HepG2 (cell line): ENCODE data around the gene SLC9C2. TPM values are rescaled to one million over a fixed set of nuclear protein-coding genes. Genes with fewer than 3 reads are reported as not detected.
A peak's percentile ranks its signal among the peaks of the same experiment; 100 is the strongest.

Experiments
- BCL3 ChIP-seq: sonication (generic); formaldehyde crosslinking; IDR thresholded peaks from 2 replicates; pipeline ENCODE4 v1.5.1; 2020; ENCODE audit warnings: mild to moderate bottlenecking, missing genetic modification reagents, moderate library complexity
- RCOR2 ChIP-seq: IDR thresholded peaks from 2 replicates; pipeline ENCODE4 v1.6.1; 2016; ENCODE audit warnings: missing biosample characterization, missing genetic modification reagents
- SOX5 ChIP-seq: IDR thresholded peaks from 2 replicates; pipeline ENCODE4 v1.6.1; 2016; ENCODE audit warnings: borderline replicate concordance
- SUZ12 ChIP-seq: fragments of 150-350 bp; IDR thresholded peaks from 2 replicates; pipeline ENCODE4 v1.6.1; 2014; ENCODE audit warnings: low read depth, low read length
- THAP9 ChIP-seq: sonication (generic); formaldehyde crosslinking; IDR thresholded peaks from 2 replicates; pipeline ENCODE4; 2020; ENCODE audit warnings: missing genetic modification reagents, mild to moderate bottlenecking, borderline replicate concordance
- U2AF1 ChIP-seq: fragments of 200-400 bp; formaldehyde crosslinking; optimal IDR thresholded peaks from 2 replicates; pipeline ENCODE3; 2017; ENCODE audit warnings: mild to moderate bottlenecking, low read depth, low read length
- ZBTB7B ChIP-seq: sonication (generic); formaldehyde crosslinking; IDR thresholded peaks from 2 replicates; pipeline ENCODE4 v1.4.0; 2020; ENCODE audit warnings: missing genetic modification reagents
- ZNF337 ChIP-seq: sonication (generic); formaldehyde crosslinking; IDR thresholded peaks from 2 replicates; pipeline ENCODE4 v1.5.1; 2020; ENCODE audit warnings: missing genetic modification reagents, low read depth, mild to moderate bottlenecking, borderline replicate concordance
- ZNF441 ChIP-seq: sonication (generic); formaldehyde crosslinking; IDR thresholded peaks from 2 replicates; pipeline ENCODE4 v1.7.0; 2021; ENCODE audit warnings: missing genetic modification reagents, borderline replicate concordance
- ZNF547 ChIP-seq: sonication (generic); formaldehyde crosslinking; IDR thresholded peaks from 2 replicates; pipeline ENCODE4 v1.5.1; 2020; ENCODE audit warnings: mild to moderate bottlenecking, missing genetic modification reagents
- ZNF549 ChIP-seq: sonication (generic); formaldehyde crosslinking; IDR thresholded peaks from 2 replicates; pipeline ENCODE4 v1.5.0; 2020; ENCODE audit warnings: missing genetic modification reagents
- ZNF609 ChIP-seq: sonication (generic); formaldehyde crosslinking; IDR thresholded peaks from 2 replicates; pipeline ENCODE4 v1.4.0; 2020; ENCODE audit warnings: mild to moderate bottlenecking, missing genetic modification reagents, borderline replicate concordance
- polyA plus RNA-seq, 8 experiments: library from polyadenylated mRNA; depleted of rRNA in 3 of 8; stranded (reverse) in 7 of 8; unstranded in 1 of 8; fragments of >200 nt; fragmentation: Illumina TruSeq in 4 of 8; extraction: Trizol in 4 of 8; gene quantifications; 2 replicates each; pipeline versions ENCODE4 v1.2.1 to v1.2.3, GENCODE V29; 2011 to 2016; ENCODE audit warnings: low read depth in 4 of 8, missing spikeins in 1 of 8, mixed read lengths in 1 of 8; ENCODE audit not compliant: insufficient read depth in 1 of 8
- total RNA-seq, 5 experiments: library from RNA; depleted of rRNA; stranded (reverse); fragments of >200 nt; fragmentation: Illumina TruSeq; extraction: Trizol; gene quantifications; 2 replicates each; pipeline ENCODE4 v1.2.3, GENCODE V29; 2016; ENCODE audit warnings: low read depth in 1 of 5
- TF ChIP-seq, protein P1 (sequence below): sonication (generic); formaldehyde crosslinking; IDR thresholded peaks from 2 replicates; pipeline ENCODE4 v1.4.0; 2020; ENCODE audit warnings: missing genetic modification reagents
- TF ChIP-seq, protein P2 (sequence below): IDR thresholded peaks from 2 replicates; pipeline ENCODE4 v1.6.1; 2012; ENCODE audit warnings: inconsistent platforms
- TF ChIP-seq, protein P3 (sequence below): sonication (generic); formaldehyde crosslinking; conservative IDR thresholded peaks from 2 replicates; pipeline ENCODE4 v1.8.0; 2022; ENCODE audit warnings: missing genetic modification reagents

SLC9C2 gene
- total and polyA plus RNA-seq, 2 of the 13 experiments (the other 11 are each of a cell fraction or from before 2014, with no cell fraction given) = 0.03 TPM; not detected in 1

DNA sequence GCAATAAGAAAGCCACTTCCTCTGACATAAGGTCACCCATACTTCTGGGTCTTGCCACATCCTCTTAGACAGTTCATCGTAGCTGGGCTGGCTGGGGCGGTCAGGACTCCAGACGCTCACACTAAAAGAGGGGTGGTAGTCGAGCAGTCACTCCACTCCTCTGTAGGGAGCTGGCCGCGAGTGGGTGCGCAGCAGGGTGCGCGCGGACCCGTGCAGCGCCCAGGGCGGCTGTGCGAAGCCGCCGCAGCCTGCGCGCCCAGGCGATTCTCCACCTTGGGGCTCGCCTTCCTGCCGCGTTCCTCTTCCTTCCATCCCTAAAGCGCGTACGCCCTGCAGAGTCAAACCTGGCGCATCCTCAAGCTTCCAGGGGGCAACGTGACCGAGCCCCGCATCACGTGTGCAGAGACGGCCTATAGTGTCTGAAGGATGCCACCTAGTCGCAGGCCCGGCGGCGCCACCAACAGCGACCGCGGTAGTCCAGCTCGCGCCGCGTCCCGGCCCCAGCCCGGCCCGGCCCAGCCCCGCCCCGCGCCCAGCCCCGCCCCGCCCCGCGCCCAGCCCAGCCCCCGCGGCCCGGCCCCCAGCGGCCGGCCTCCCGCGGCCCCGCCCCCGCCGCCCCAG, 126.1 kb downstream of the SLC9C2 start (continued):
- TF ChIP-seq, protein P1, sequence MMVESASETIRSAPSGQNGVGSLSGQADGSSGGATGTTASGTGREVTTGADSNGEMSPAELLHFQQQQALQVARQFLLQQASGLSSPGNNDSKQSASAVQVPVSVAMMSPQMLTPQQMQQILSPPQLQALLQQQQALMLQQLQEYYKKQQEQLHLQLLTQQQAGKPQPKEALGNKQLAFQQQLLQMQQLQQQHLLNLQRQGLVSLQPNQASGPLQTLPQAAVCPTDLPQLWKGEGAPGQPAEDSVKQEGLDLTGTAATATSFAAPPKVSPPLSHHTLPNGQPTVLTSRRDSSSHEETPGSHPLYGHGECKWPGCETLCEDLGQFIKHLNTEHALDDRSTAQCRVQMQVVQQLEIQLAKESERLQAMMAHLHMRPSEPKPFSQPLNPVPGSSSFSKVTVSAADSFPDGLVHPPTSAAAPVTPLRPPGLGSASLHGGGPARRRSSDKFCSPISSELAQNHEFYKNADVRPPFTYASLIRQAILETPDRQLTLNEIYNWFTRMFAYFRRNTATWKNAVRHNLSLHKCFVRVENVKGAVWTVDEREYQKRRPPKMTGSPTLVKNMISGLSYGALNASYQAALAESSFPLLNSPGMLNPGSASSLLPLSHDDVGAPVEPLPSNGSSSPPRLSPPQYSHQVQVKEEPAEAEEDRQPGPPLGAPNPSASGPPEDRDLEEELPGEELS = no peak
- TF ChIP-seq ZNF609 (CRISPR knock-in tag) (no peak), ZNF441 (CRISPR knock-in tag) (no peak), U2AF1 (no peak), THAP9 (CRISPR knock-in tag) (no peak), ZNF549 (CRISPR knock-in tag) (no peak), BCL3 (CRISPR knock-in tag) (no peak), SUZ12 (no peak), ZNF337 (CRISPR knock-in tag) (no peak), SOX5 (CRISPR knock-in tag) (no peak), ZNF547 (CRISPR knock-in tag) (no peak), ZBTB7B (0 out of 2 replicates have a peak, but pooled peaks have one; percentile 27), RCOR2 (CRISPR knock-in tag) (no peak)
- TF ChIP-seq, protein P2, sequence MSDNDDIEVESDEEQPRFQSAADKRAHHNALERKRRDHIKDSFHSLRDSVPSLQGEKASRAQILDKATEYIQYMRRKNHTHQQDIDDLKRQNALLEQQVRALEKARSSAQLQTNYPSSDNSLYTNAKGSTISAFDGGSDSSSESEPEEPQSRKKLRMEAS = peak; percentile 83
- TF ChIP-seq, protein P3, sequence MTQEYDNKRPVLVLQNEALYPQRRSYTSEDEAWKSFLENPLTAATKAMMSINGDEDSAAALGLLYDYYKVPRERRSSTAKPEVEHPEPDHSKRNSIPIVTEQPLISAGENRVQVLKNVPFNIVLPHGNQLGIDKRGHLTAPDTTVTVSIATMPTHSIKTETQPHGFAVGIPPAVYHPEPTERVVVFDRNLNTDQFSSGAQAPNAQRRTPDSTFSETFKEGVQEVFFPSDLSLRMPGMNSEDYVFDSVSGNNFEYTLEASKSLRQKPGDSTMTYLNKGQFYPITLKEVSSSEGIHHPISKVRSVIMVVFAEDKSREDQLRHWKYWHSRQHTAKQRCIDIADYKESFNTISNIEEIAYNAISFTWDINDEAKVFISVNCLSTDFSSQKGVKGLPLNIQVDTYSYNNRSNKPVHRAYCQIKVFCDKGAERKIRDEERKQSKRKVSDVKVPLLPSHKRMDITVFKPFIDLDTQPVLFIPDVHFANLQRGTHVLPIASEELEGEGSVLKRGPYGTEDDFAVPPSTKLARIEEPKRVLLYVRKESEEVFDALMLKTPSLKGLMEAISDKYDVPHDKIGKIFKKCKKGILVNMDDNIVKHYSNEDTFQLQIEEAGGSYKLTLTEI (CRISPR knock-in tag) = no peak
